ENCODE measurements around the gene MVB12B. TPM values are rescaled to one million over a fixed set of nuclear protein-coding genes. Genes with fewer than 3 reads are reported as not detected.
"Not testable (repeated sequence)": the region's sequence is repeated elsewhere in the genome, so short reads cannot be mapped to it uniquely, and the experiment has no call there.

The MVB12B gene
- total RNA-seq, 1 experiment from 2014 or later: not detected

DNA sequence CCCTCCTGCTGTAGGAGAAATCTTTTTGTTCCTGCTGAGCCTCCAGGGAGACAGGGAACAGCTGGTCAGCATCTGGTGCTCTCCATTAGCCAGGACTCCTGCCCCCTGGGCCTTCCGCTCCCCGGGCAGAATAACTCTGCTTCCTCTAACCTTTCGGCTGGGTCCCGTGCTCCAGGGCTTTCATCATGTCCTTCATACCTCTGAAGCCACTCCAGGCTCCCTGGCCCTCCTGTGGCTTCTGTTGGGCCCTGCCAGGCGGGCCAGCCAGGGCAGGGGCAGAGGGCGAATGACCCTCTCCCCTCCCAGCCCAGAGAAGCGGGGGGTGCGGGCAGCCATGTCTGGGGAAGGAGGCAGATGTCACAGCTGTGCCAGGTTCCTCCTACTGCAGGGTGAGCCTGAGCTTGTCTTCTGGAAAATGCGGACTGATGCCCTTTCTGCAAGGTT lies 205.4 kb downstream of the MVB12B start:
- no peak for DNase-seq (ENCODE audit: low spot score)

DNA sequence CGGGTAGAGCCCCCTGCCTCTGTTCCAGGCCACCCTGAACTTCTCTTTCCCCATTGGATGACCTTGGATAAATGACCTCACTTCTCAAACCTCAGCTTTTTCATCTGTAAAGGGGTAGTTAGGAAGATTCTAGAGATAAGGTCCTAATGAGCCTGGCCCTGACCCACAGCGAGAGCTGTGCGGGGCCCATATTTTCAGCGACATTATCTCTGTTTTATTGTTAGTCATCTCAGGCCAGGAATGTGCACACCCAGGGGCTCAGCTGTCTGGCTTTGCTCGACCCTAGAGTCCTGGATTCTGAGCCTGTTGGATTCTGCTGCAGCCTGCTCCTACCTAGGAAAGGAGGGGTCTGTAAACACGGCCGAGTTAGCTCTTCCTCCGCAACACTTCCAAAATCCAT lies 205.9 kb downstream of the MVB12B start:
- no peak for DNase-seq (ENCODE audit: low spot score)

DNA sequence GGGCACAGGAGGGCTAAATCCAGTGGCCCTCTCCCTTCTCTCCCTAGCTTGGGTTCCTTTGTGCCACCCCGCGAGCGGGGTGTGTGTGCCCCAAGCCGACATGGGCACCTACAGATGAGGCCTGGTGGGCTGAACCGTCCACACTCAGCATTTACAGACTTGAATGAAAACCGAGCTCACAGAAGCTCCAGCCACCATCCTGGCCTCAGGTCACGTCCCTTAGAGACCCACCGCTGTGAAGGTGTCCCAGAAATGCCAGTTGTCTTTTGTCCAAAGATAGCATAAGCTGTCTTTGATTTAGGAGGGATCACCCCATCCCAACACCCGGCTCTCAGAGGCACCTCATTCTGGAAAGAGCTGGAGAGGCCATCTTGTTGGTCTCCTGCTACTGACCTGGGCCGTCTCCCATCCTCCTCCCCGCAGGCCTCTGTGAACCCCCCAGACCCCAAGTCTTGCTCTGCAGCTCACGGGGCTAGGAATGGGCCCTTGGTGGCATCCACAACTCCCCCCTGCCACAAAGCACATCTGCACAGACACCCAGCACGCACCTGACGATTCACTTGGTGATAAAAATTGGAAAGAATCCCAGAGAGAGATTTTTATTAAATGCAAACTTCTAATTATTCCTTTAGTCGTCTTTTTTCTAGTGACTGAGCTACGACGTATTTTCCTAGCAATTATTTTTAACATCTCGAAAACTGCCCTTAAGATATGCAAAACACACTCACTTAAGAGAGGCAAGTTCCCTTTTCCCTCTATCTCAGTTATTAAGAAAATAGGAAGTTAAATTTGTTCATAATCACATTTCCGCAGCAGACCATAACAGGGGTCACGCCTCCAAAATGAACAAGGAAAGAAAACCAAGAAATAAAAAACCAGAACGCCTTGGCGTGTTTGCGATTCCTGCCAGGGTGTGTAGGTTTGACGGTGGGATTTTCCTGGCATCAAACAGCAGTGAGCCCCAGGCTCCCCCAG lies 206.6 kb downstream of the MVB12B start:
- no peak for DNase-seq (ENCODE audit: low spot score)

DNA sequence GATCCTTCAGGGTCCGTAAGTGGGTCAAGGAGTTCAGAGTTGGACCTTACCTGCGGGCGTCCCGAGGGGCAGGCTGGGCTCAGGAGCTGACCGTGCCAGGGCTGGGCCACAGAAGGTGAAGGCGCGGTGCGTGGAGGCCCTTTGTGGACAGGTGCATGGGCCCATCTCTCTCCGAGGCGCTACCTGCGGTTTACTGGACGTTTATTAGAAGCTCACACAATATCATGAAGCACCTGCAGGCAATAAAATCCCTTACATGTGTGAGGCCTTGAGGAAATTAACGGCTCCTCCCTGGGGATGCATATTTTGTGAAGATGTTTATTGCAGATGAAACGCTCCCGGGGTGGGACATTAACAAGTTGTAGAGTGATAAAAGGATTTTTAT lies 207.3 kb downstream of the MVB12B start:
- no peak for DNase-seq (ENCODE audit: low spot score)

DNA sequence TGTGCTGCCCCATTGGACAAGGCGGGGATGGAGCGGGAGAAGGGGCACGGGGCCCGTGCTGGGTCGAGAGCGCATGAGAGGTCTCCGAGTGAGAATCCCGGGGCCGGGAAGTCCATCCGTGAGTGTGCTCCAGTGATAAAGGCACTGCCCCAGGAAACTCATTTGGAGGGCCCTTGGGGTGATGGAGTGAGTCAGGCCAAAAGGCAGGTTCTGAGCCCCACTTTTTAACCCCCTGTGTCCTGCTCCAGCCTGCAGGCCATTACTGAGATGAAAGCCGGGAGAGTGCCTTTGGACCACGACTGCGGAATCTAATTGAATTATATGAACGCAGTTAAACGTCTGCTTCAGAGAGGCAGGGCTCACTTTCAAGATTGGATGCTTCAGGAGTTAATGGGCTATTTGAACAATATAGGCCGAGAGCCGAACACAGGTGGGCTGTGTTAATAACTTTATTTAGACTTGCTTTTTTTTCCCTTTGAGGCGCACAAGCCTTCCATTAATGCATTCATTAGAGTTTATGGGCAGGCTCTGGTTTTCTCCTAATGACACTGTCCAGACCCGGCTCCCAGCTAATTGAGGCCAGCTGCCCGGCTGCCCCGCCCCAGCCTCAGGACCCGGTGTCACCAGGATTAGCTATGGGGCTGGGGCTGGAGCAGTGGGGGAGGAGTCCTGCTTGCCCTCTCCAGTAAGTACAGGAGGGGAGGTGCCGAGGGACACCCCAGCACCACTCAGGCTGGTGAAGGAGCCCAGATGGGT lies 208.0 kb downstream of the MVB12B start:
- no peak for DNase-seq (ENCODE audit: low spot score)

DNA sequence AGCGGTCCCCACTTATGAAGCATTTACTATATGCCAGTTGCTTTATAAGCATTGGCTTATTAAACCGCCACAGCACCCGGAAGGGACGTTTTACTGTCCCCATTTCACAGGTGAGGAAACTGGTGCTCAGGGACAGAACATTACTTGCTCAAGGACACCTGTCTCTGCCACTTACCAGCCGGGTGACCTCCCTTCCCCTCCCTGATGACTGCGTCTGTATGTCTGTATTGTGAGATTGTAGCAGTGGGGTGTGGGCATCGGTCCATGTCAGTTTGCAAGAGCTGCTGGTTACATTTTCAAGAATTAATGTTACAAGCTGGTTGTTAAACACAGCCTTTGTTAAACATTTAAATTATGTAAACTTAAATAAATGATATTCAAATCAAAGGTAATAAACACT lies 209.5 kb downstream of the MVB12B start:
- no peak for DNase-seq (ENCODE audit: low spot score)

DNA sequence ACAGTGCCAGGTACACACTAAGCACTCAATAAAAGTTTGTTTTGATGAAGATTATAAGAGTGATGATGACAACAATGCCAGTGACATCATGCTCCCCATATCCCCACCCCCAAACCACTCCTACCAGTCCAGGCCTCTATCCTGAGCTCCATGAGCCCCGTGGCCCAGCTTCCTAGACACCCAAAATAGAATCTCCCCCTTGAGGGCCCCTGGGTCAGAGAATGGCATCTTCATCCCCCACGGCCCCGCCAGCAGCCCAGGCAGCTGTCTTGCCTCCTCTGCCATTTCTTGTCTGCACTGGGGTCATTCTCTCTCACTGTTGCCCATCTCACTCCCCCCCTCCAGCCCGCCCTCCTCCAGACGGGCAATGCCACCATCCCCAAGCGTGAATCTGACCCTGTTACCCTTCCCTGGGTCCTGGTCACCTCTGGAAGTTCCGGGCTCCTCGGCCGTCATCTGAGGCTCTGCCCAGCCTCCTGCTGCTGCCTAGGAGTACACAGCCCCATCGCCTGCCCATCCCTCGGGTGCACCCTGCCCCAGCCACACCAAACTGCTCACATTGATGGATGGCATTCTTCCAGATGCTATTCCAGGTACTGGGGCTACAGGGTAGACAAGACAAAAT lies 210.3 kb downstream of the MVB12B start:
- no peak for DNase-seq (ENCODE audit: low spot score)

DNA sequence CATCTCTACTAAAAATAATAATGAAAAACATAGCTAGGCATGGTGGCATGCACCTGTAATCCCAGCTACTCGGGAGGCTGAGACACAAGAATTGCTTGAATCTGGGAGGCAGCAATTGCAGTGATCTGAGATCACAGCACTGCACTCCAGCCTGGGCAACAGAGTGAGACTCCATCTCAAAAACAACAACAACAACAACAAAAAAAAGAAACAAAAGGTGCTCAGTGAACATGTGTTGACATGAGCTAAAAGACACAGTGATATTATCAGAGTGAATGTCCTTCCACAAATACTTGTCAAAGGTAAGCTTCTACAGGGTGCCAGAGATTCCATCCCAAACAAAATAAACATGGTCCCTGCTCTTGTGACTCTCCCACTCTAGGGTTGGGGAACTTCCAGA lies 211.9 kb downstream of the MVB12B start:
- no peak for DNase-seq (ENCODE audit: low spot score)

DNA sequence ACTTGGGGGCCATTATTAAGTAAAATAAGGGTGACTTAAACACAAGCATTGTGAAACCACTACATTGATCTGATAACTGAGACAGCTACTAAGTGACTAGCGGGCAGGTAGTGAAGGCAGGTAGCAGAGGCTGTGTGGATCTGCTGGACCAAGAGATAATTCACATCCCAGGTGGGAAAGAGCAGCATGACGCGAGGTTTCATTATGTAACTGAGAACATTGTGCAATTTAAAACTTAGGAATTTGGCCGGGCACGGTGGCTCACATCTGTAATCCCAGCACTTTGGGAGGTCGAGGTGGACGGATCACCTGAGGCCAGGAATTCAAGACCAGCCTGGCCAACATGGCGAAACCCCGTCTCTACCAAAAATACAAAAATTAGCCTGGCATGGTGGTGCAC lies 213.8 kb downstream of the MVB12B start:
- DNase-seq (ENCODE audit: low spot score): not testable (repeated sequence)

DNA sequence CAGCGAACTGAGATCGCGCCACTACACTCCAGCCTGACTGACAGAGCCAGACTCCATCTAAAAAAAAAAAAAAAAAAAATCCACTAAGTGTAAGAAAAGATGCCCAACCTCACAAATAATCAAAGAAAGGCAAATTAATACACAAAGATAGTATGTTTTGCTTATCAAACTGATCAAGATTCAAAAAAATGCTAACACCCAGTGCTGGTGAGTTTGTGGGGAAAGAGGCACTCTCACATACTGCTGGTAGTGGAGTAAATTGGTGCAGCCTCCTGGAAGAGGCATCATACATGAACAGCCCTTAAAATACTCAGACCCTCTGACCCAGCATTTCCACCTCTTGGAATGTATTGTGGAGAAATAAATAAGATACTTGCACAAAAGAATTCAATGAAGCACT lies 216.9 kb downstream of the MVB12B start:
- no peak for DNase-seq (ENCODE audit: low spot score)

DNA sequence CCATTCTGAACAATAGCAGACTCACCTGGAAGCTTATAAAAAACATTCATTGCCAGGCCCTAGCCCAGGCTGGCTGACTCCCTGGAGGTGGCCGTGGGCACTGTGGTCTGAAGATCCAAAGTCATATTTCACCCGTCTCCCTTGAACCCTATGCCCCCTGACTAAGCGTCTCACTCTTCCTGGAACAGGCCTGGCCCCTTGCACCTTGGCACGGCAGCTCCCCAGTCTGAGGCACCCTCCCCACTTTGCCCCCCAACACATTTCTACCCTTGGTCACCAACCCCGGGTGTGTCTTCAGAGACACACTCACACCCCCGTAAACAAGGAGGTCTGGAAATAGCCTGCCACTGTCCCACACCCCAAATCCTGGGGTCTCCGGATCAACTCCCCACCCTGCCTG lies 218.5 kb downstream of the MVB12B start:
- DNase-seq (ENCODE audit: low spot score): no peak

DNA sequence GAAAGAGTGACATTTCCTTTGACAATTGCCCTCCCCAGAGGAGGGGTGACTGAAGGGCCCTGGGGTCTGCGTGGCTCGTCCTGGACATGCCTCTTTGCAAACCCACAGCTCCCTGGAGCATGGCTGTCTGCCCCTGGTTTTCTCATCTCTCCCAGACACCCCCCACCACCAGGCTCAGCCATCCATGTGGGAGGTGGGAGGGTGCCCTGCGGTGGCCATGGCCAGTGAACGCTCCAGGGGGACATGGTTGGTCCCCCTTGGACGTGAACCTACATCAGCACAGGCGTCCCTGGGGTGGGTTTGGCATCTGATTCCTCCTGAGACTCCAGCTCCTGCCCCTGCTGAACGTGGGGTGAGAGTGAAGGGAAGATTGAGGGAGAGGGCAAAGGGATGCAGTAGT lies 219.4 kb downstream of the MVB12B start:
- no peak for DNase-seq (ENCODE audit: low spot score)

DNA sequence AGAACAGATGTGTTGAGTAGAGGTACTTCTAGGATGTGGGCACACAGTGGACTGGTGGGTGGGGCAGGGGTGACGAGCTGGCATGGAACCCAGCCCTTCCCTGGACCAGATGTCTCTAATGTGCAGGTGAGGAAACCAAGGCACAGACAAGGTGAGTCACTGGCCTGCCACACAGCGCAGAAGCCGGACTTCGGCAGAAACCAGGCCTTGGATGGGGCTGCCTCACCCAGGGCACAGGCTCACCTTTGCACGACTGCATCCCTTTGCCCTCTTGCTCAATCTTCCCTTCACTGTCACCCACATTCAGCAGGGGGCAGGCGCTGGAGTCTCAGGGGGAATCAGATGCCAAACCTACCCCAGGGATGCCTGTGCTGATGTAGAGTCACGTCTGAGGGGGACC lies 221.7 kb downstream of the MVB12B start:
- DNase-seq (ENCODE audit: low spot score): no peak

DNA sequence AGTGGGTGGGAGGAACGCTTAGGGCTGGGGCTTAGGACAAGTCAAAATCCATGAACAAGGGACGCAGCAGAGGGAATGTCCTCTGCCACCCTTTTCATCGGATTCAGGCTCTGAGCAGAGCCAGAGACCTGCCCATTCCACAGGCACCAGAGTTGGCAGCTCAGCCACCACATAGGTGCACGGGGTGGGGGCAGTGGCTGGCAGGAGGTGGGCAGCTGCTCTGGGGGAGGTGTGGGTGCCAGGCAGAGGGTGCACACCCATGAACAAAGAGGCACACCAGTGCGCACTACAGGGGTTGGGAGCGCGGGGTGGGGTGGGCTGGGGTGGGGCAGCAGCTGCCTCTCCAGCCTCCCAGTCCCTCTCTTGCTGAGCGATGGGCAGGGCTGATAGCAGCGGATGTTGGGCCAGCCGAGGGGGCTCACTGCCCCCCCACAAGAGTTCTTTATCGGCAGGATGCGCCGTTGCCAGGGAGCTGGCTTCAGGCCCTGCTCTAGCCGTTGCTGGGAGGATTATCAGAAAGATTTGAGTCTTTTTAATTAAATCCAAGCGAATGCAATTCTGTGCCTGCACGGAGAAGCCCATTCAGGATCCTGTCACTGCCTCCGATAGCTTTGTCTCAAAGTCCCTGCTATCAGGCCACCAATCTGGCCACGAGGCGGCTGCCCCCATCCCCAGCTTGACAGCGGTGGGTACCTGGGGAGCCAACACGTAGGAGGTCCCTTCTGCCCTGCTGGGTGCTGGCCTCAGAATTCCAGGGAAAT lies 222.8 kb downstream of the MVB12B start:
- DNase-seq (ENCODE audit: low spot score): no peak

DNA sequence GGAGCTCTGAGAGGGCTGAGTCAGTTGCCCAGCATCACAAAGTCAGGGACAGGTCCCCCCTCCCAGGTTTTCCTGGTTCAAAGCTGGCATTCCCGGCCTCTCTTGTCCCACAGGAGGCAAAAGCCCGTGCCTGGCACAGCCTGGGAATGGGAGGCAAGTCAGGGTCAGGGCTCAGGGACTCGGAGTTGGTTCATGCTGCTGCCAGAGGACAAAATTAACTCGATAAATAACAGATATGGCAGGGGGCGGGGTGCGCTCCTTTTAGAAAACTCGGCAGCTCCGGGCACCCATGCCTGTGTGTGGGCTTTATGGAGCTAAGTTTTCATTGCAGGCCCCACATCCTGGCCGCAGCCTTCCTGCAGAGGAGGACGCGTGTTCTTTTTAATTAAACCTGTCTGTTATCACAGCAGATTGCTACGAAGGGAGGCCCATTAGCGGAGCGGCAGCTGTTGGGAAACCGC lies 224.3 kb downstream of the MVB12B start:
- no peak for DNase-seq (ENCODE audit: low spot score)

DNA sequence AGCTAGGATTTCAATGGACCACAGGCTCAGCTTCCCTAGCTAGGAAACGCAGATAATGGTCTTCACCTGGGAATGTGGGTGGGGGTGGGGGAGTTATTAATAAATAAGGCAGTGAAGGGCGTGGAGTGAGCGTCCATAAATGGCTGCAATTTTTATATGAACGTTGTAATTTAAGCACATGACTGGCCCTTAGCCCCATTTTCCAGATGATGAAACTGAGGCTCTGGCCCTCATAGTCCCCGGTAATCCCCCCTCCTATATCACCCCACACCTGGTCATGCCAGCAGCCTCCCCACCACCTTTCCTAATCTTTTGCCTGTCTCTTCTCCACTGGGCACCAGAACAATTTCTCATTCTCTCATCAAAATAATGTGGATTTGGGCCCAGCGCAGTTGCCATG lies 225.2 kb downstream of the MVB12B start:
- no peak for DNase-seq (ENCODE audit: low spot score)

DNA sequence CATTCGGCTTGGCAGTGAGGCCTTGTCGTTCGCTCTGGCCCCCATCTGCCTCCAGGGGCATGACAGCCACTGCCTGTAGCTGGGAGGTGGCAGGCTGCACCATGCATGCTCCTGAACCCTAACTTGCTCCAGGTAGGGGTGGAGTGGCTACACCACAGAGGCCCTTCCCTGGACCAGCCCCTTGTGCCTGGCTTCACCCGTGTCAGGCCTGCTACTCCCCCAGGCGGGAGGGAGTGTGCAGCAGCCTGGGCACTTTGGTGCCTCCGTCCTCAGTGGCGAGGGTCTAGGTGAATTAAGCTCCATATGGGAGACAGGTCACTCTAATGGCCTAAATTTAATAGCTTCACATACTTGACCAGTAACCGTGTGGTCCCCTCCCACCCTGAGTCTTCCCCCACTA lies 227.7 kb downstream of the MVB12B start:
- no peak for DNase-seq (ENCODE audit: low spot score)

DNA sequence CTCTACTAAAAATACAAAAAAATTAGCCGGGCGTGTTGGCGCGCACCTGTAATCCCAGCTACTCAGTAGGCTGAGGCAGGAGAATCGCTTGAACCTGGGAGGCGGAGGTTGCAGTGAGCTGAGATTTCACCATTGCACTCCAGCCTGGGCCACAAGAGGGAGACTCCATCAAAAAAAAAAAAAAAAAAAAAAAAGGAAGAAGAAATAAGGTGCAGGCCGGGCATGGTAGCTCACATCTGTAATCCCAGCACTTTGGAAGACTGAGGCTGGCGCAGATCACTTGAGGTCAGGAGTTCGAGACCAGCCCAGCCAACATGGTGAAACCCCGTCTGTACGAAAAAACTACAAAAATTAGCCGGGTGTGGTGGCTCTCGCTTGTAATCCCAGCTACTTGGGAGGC lies 228.8 kb downstream of the MVB12B start:
- DNase-seq (ENCODE audit: low spot score): not testable (repeated sequence)
